GM21528 (cell line): ENCODE data around the gene MTMR3.

ENCODE experiments used
- ATAC-seq: cut with Tn5 transposase; IDR thresholded peaks from one replicate; pipeline ENCODE4 v1.9.1; 2021; ENCODE audit warnings: mild to moderate bottlenecking, moderate library complexity; ENCODE audit not compliant: unreplicated experiment, low FRiP score

Gene MTMR3

DNA sequence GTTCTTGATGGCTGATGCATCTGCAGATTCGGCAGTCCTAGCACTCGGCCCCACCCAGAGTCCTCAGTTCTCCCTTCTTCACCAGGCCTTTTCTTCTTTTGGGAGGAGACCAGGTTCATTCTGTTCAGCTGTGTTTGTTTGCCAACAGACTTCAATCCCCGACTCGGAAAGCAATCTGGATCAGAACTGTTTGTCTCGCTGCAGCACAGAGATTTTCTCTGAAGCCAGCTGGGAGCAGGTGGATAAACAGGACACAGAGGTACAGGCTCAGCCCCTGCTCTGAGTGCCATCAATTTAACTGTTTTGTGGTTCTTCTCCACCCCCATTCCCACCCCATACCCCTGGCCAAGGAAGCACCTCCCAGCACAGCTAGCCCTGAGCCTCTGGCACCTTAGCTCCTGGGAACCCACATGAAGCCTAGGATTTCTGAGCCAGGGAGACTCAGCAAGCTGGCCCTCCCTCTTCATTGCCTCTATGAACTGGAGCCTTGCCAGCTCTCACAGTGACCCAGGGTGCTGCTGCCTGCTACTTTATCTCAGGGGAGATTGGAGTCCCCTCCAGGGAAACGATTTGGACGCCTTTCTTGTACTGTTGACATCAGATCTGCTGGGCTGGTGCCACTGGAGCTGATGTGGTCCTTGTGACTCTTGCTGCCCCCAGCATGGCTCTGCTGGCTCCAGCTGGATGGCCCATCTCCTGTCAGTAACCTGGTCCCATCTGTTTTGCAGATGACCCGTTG is 139.1 kb downstream of the MTMR3 start:
- ATAC-seq, result no peak

DNA sequence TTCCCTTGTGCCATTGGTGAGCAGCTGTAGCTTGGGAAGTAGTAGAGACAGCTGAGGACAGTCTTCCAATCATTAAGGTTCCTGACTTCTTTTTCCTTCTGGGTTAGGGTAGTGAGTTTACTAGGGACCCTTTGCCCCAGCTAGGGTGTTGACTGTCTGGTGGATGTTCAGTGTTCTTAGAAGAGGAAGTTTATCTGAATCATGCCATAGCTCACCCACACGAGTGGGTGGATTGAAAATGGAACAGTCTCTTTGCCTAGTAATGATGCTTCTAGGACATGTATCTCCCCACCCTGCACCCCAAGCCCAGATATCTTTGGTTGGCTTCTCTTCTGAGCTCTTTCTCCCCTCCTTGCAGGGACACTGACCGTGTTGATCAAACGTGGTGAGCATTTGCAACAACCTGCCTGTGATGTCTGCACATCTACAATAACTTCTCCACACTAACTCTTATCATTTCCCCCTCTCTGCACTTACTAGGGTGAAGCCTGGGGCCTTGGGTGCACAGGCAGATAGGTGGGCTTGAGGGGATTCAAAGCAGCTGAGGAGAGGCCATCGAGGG is 140.2 kb downstream of the MTMR3 start:
- ATAC-seq, result no peak

DNA sequence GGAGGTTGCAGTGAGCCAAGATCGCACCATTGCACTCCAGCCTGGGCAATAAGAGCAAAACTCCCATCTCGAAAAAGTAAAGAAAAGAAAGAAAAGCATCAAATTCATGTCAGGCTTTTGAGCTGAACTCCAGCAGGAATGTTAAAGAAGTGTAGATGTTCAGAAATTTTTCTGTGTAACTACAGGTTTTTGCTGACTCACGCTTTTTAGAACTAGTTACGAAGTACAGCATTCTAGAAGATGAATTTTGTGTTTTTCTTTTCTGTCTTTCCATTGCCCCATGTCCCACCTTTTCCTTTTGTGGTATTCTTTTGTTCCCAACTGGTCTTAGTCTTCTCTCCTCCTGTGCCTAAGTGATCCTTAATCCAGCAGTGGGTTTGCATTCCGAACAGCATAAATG is 141.3 kb downstream of the MTMR3 start:
- ATAC-seq, result no peak

DNA sequence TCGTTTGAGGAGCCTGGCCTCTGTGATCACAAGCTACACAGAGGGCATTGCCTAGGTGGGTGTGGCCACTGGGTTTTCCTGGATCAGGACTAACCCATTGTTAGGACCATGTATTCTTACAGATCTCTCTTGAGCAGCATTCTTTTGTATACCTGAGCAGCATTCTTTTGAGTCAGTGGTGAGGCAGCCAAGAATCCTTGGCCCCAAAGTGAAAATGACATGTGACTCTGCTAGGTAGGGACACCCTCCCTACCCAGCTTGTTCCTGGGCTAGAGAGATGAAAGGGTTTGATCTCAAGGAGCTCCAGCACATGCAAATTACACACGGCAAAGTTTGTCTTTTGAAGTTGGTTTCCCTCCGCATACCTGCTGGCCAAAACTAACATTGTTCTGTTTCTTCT is 142.2 kb downstream of the MTMR3 start:
- no peak for ATAC-seq

DNA sequence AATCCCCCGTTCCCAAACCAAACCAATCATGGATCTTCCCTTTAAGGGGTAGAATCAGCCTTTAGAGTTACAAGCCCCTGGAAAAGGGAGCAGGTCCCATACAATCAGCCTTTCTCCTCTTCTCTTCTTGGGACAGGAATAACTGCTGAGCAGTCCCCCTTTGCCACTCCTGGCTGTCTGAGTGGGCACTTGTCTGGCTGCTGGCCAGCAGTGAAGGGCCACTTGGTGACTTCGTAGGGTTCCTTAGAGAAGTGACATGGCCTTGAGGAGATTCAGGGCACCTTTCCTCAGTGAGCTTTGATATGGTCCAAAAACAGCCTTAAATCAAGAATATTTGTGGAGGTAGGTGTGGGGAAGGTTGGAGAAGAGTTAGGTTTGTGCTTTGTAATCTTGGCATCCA is 143.8 kb downstream of the MTMR3 start:
- no peak for ATAC-seq

DNA sequence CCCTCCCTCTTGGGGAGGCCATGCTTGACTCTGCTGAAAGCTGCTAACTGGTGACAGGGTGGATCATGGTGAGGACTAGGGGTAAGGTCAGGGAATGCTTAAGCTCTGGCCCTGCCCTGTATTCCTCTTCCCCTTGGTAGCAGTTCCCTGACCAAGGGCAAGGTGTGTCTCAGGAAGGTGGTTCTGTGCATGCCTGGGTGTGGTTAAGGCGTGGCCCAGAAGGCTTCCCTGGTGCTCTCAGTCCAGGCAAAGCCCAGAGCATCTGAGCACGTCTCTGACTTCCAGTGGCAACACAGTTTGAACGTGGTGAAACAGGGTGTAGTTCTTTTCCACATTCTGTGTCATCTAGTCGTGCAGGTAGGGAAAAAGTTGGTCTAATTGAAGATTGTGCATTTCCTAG is 144.2 kb downstream of the MTMR3 start:
- no peak for ATAC-seq

DNA sequence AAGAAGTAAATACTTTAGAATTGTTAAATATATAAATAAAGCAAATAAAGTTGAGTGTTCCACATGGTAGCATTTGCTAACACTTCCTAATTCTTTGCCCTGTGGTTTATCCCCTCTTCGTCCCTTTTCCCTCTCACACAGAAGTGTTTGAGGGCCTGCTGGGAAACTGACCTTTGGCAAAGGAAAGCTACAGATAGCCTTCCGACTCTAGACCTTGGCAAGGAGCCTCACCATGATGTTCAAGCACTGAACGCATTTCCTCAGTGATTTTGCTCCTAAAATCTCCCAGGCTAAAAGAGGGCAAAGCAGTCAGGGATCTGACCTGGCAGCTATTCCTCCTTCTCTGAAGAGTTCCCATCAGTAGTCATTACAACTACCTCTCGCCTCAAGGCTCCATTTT is 144.8 kb downstream of the MTMR3 start:
- ATAC-seq, result no peak

DNA sequence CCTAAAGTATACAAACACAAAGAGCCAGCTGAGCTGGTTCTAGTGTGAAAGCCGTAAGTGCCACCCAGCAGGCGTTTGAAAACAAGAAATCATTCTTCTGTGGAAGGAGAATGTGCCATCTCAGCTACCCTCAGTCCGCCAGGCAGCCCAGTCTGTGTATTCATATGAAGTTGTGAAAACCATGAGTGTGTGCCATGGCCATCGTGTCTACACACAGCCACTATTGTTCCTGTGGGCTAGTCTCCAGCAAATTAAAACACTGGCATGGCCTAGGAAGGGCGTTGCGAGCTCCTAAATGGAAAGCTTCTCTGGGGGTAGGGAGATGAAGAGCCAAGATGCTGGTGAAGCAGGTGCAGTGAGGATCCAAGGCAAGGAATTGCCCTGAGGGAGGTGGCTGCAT is 145.8 kb downstream of the MTMR3 start:
- ATAC-seq, result no peak

DNA sequence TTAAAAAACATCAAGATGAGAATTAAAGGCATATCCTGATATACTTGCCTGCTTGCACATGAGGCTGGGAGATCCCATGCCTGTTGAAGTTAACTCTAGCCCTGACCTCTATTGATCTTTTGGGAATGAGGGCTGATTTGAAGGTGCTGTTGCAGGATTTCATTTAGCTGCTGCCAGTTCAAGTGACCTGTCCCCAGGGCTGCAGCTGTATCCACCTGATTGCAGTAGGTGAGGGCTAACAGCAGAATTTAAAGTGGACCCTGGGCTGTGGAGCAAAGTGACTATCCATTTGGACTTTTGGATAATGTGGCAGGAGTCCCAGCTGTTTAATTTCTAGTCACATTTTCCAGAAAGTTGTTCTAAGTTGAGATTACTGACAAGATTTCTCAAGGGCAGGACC is 146.5 kb downstream of the MTMR3 start:
- ATAC-seq, result no peak

DNA sequence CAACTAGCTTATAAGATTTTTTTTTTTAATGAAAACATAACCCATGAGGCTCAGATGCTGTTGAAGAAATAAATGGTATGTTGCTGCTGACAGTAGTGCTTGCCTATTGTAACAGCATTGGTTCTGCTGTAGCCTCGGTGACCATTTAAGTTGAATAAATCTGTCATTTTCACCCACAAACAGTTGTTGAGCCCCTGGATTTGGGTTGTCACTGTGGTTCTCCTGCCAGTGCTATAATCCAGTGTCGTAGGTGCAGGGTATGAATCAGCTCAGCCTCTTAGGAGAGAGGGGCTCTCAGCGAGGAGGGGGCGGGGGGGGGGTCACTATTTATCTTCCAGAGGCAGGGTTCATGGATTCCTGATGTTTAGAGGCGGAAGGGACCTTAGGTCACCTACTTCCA is 147.4 kb downstream of the MTMR3 start:
- ATAC-seq, result no peak

DNA sequence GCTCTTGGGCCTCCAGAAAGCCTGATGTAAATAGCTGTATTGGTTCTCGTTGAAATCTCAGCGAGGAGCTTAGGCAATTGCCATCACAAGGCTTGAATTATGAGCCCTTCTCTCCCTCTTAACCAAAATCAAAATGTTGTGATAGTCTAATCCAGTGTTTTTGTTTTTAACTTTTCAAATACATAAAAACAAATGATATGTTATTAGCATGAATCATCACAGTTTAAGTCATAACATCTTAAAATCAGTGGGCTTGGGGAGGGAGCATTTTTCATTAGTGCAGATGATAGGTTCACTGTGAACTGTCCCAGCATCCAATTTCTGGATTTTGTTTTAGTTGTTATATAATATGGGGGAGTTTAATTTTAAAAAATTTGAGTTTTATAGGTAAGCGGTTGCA is 148.4 kb downstream of the MTMR3 start:
- ATAC-seq, result no peak

DNA sequence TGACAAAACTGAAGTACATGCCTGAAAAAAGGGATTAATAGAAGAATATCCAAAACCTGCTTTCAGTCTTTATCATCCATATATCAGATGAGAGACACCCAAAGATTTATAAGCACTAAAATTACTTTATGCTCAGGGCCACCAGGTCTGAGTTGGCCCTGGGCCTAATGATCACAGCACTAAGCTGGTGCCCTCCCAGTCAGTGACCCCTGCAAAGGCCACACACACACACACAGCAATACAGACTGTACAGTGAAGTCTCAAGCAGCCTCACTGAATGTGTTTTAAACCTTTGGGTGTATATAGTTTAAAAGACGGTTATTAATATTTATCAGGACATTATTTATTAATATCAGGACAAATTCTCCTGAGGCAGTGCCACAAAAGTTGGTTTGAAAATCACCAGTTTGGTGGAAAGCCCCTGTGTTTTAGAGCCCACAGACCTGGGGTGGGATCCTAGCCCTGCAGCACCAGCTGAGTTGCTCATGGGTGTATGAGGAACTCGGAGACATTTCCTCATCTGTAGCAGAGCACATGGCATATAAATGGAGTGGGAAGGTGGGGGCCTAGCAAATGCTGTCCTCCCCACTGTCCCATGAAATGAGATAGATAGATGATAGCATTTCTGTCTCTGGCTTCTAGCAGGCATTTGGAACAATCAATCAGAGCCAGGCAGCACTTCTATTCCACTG is 148.9 kb downstream of the MTMR3 start:
- ATAC-seq, result no peak

DNA sequence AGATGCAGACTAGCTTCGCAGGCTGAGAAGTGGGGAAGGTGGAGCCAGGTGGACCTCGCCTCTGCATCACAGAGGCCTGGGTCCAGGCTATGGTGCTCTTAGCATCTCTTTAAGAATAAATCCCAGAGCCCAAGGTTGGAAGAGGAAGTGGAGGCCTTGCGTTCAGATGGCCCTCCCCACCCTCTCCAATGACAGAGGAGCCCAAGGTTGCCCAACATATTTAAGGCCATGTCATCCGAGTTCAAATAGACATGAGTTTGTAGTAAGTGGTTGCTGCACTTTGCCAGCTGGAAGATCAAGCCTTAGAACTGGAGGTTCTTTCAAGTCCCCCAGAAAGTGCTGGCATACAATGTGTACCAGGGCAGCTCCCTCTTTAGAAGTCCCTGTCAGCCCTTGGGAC is 150.2 kb downstream of the MTMR3 start:
- no peak for ATAC-seq

DNA sequence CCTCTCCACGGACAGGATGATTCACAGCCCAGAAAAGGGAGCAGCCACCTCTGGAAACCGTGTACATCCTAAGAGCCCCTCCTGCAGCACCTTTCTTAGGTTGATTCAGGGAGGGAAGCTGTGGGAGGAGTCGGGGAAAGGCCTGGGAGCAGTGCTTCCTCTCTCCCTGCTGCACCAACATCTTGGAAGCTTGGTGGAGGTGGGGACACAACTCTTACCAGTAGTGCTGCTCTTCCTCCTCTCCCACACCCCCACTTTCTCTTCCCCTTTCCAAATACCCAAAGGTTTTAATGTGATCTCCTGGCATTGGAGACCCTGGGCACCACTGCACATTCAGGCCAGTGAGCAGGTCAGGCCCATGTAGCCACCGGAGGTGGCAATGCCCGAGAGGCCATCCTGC is 150.9 kb downstream of the MTMR3 start:
- no peak for ATAC-seq

DNA sequence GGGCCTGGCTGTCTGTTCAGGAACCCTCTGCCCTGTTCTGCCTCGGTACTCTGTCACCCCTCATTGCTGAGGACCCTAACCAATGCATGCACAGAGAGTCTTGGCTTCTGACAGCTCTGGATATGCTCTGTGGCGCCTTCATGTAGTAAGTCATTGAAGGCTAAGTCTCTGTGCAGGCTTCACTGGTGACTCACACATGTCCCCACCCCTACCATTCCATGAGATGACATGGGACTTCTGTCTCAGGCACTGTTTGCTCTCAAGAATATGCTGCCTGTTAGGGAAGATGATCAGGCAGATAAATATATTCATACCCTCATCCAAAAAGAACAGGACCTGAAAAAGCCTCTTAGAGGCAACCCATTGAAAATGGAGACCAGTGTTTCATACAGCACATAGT is 153.7 kb downstream of the MTMR3 start:
- ATAC-seq, result no peak

DNA sequence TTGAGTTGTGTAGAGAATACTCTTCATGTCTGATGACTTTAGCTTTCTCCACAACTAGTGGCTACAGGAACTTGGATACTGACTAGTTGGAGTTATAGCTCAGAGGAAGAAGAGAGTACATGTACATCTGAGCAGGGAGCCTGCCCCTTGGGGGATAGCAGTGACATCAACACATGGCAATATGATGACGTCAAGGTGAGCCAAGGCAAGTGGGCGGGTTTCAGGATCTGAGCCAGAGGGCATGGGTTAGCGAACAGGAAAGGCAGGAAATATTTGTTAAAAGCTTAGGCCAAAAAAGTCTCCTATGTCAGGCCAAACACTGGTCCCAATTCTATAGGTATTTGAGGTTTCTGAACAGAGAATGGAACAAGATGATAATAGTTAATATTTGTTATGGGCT is 155.2 kb downstream of the MTMR3 start:
- no peak for ATAC-seq

DNA sequence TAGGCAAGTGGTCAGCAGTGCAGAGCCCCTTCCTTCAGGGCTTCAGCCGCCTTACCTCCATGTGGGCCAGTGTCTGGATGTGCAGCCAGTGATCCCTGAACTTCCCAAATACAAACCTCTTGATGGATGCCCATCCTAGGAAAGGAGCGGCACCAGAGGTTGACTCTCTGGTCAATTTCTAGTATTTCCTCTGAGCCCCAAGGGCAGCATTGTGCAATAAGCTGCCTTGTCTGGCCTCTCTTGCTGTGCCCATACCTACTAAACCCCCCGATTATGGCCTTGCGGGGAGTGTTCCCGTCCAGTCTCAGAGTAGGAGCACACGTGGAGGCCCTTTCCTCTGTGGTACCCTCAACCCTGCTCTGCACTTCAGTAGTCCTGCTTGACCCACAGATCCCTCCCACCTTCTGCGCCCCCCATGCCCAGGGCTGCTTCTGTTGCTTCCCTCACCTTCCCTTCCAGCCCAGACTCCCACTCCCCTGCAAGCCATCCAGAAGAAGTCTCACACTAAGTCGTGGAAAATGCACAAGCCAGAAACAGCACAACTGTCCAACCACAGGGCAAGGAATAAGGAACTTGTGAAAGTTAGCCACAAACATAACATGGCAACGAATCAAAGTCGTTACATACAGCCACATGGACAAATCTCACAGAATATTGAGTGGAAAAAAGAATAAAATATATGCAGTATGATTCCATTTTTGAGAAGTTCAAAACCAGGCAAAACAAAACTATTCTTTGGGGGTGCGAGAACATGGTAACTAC is 157.7 kb downstream of the MTMR3 start:
- ATAC-seq, result no peak

DNA sequence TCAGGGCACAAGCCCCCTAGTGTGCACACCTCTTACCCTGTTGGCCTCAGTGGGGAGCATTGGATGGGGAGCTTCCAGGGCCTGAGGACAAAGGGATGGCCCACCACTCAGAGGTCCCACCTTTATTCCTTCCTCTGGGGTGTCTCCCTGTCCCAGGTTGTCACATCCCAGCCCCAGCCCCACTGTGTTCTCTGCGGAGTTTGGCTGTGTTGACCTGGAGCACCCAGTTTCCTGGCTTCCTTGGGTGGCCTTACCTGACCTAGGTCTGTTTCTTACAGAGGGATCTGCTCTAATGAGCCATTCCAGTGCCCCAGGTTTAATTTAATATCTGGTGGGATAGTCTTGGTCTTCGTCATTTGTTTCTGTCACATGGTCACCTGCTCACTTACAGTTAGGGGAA is 158.5 kb downstream of the MTMR3 start:
- no peak for ATAC-seq

DNA sequence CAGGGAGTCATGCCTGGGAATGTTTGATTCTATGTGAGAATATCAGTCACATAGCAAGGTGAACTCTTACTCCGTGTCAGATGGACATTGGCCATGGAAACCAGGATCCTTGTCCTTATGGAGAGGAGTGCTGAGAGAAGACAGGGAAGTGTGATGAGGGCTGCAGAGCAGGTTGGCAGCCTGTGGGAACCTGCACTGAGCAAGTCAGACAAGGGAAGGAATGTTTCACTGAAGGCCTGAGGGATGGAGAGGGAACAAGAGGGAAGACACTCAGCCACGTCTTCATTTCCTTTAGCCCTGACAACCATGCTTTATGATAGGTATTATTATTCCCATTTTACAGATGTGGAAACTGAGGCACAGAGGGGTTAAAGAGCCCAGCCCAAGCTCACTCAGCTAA is 158.9 kb downstream of the MTMR3 start:
- ATAC-seq, result no peak

DNA sequence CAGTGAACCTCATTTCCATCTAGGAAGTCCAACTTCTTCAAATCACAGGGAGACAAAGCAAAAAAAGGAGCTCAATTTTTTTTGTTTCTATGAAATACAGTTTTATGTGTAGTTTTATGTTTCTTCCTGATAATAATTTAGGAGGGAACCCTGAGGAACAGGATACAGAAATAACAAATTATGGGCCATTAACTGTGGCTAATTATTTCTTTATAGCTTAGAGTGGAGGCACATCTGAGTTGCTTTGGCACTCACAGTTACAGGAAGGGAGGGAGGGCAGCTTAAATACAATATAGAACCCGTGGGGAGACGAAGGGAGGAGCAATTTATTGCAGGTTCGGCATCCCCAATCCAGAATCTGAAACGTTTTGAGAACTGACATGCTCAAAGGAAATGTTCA is 160.2 kb downstream of the MTMR3 start:
- no peak for ATAC-seq

DNA sequence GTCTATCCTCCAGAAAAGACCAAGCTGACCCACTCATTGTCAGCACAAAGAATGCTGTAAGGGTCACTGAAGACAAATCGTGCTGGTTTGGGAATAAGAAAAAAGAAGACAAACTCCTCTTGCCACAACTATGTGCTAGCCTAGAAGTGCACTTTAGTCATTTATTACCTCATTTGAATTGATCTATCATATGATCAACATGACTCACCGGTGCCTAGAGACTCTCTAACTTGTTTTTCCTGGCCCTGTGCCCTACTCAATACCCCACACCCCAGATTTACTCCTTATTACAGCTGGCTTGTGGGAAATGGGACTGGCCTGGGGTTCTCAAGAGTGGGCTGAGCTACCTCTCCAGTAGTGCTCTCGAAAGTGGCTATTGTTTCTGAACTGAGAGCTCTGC is 161.4 kb downstream of the MTMR3 start:
- no peak for ATAC-seq
